NCI-H524 (cell line): ENCODE data around the gene PHAX.
"Not testable (repeated sequence)": the region's sequence is repeated elsewhere in the genome, so short reads cannot be mapped to it uniquely, and the experiment has no call there.

Source experiments
- DNase-seq, 2 experiments: peaks; one replicate each; lab custom pipeline; 2025; lab: John Stamatoyannopoulos, UW

Gene PHAX, protein sequence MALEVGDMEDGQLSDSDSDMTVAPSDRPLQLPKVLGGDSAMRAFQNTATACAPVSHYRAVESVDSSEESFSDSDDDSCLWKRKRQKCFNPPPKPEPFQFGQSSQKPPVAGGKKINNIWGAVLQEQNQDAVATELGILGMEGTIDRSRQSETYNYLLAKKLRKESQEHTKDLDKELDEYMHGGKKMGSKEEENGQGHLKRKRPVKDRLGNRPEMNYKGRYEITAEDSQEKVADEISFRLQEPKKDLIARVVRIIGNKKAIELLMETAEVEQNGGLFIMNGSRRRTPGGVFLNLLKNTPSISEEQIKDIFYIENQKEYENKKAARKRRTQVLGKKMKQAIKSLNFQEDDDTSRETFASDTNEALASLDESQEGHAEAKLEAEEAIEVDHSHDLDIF

DNA sequence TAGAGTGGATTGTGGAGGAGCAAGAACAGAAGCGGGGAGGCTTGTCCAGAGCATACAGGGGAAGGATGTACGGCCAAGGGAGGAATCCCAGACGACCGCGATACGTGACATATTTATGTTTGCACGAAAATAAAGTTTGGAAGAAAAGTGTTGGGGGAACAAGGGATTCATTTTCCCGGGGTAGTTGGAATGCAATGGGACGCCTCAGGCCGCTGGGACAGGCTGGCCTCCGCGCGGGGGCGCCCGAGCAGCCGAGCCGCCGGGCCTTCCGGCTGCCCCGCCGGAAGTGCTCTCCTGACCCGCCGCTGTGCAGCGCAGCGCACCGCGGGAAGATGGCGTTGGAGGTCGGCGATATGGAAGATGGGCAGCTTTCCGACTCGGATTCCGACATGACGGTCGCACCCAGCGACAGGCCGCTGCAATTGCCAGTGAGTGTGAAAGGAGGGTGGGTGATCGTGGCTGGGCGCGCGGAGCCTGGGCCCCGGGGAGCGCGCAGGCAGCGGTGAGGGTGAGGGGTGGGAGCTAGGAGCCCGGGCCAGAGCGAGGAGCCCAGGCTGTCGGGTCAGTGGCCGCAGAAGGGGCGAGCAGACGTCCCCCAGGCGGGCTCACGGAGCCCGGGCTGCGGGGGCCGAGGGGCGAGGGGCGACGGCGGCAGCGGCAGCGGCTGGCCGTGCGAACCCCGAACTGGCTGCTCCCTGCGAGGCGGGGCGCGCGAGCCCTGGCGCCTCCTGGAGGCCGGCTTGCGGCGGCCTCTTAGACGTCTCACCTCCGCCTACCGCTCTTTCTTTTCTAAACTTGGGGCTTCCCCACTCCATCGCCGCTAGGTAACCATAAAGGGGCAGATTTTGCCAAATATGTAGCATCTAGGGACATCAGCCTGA lies at the start of gene PHAX:
Gene PHAX (plus strand): TSS at position 317 of the 881 bp plus-strand sequence. CDS start 16 bp downstream, at position 333.
- peak; percentile 45 to 74 for DNase-seq

DNA sequence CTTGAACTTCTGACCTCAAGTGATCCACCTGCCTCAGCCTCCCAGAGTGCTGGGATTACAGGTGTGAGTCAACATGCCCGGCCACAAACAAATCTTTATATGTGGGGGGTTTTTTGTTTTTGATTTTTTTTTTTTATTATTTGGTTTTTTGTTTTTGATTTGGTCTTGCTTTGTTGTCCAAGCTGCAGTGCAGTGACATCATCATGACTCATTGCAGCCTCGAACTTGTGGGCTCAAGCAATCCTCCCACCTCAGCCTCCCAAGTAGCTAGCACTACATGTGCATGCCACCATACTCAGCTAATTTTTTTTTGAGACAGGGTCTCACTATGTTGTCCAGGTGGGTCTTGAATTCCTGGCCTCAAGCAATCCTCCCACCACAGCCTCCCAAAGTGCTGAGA lies 48.1 kb upstream of the PHAX start:
- DNase-seq, result no peak

DNA sequence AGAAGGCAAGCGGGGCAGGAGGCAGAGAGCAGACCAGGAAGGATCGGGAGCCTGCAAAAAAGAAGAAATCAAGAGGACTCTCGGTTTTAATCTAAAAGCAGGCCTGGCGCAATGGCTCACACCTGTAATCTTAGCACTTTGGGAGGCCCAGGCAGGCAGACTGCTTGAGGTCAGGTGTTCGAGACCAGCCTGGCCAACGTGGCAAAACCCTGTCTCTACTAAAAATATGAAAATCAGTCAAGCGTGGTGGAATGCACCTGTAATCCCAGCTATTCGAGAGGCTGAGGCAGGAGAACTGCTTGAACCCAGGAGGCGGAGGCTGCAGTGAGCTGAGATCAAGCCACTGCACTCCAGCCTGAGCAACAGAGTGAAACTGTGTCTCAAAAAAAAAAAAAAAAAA lies 45.6 kb upstream of the PHAX start:
- DNase-seq, result not testable (repeated sequence)

DNA sequence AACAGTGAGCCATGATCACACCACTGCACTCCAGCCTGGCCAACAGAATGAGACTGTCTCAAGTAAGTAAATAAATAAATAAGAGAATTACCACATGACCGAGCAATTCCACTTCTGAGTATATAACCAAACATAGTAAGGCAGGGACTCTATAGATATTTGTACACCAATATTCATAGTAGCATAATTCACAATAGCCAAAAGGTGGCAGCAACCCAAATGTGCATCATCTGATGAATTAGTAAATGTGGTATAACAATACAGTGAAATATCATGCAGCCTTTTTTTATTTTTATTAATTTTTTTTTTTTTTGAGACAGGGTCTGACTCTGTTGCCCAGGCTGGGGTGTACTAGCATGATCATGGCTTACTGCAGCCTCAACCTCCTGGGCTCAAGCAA lies 38.8 kb upstream of the PHAX start:
- DNase-seq, result no peak

DNA sequence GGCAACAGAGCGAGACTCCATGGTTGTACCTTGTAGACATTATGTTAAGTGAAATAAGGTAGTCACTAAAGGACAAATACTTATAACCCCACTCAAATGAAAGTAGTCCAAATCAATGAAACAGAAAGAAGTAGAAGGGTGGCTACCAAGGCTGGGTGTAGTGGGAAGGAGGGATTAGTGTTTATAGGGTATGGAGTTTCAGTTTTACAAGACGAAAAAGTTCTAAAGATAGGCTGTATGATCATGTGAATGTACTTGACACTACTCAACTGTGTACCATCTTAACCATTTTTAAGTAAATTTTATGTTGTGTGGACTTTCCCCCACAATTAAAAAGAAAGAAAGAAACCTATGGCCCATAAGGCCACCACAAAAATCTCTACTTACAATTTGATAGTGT lies 37.9 kb upstream of the PHAX start:
- DNase-seq, result no peak

DNA sequence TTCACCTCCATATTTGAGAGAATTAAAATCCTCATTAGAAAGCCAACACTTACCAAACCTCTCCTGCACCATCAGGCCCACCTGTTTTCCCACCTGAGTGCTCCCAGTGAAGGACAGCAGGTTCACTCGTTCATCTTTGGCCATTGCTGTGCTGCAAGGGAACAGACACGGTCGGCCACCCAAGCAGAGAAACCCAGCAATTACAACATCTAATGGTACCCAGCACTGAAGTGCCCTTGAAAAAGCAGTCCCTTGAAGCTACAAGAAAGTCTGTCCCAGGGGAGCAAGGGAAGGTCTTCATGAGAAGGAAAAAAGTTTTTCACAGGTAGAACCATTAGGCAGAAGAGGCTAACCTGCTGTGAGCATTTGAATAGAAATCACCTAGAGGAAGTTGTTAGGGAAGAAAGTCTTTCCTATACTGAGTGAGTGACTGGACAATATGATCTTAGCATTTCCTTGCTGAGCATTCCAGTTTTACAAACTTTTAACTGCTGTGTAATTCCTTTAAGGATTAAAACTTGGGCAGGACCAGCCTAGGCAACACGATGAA lies 32.5 kb upstream of the PHAX start:
- DNase-seq, result no peak

DNA sequence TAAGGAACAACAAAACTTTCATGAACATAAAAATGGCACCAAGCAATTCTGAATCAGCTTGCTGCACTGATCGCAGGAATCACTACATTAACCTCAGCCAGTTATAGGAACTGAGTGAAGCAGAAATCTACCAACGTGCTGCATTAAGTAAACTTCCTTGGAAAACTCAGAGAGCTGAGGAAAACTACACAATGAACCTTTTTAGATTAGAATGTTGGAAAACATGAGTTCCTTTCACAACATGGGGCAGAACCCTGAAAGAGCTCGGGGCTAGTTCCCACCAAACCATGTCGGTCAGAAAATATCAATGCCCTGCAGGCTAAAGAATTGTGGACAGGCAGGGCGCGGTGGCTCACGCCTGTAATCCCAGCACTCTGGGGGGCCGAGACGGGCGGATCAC lies 25.1 kb upstream of the PHAX start:
- no peak for DNase-seq

DNA sequence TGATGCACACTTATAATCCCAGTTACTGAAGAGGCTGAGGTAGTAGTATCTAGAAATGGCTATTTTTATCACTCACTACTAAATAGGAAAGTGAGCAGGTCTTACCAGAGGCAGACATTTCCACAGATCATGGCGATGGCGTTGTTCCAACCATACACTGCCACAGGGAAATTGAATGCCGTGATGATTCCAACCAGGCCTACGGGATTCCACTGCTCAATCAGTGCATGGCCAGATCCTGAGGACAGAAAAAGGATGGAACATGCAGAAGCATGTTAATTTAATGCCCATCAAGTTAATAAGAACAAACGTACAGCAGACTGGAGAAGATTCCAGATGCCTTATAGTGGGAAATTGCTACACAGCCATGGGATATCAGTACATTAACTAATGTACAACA lies 23.8 kb upstream of the PHAX start:
- DNase-seq, result no peak

DNA sequence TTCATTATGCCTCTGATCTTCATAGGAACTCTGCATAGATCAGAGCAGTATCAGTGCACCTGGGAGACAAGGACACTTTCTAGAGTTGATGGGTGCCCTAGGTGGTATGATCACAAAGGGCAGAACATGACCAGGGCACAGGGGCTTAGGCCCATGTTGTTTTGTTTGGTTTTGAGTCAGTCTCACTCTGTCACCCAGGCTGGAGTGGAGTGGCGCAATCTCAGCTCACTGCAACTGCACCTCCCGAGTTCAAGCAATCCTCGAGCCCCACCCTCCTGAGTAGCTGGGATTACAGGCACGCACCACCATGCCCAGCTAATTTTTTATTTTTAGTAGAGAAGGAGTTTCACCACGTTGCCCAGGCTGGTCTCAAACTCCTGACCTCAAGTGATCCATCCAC lies 23.3 kb upstream of the PHAX start:
- no peak for DNase-seq

DNA sequence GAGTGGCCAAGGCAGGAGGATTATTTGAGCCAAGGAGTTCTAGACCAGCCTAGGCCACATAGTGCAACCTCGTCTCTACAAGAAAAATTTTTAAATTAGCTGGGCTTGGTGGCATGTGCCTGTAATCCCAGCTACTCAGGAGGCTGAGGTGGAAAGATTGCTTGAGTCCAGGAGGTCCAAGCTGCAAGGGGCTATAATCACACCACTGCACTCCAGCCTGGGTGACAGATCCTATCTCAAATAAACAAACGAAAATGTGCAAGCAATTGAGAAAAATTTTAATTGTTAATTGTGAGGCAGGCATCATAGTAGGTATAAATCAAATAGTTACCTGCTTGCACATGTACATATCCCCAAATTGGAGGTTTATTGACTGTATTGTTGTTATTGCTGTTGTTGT lies 21.0 kb upstream of the PHAX start:
- no peak for DNase-seq

DNA sequence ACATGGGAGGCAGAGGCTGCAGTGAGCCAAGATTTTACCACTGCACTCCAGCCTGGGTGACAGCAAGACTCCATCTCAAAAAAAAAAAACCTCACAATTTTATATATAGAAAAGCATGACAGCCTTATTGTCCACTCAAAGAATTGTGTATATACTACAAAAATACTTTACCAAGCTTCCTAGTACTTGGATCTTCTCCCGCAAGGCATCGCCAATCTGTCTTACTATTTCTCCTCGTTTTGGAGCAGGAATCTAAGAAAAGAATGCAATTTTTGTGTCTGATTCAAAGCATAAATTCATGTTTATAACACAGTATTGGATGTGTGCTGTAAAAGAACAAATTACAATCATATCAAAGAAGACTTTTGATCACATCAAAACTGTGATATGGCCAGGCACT lies 17.0 kb upstream of the PHAX start:
- no peak for DNase-seq

DNA sequence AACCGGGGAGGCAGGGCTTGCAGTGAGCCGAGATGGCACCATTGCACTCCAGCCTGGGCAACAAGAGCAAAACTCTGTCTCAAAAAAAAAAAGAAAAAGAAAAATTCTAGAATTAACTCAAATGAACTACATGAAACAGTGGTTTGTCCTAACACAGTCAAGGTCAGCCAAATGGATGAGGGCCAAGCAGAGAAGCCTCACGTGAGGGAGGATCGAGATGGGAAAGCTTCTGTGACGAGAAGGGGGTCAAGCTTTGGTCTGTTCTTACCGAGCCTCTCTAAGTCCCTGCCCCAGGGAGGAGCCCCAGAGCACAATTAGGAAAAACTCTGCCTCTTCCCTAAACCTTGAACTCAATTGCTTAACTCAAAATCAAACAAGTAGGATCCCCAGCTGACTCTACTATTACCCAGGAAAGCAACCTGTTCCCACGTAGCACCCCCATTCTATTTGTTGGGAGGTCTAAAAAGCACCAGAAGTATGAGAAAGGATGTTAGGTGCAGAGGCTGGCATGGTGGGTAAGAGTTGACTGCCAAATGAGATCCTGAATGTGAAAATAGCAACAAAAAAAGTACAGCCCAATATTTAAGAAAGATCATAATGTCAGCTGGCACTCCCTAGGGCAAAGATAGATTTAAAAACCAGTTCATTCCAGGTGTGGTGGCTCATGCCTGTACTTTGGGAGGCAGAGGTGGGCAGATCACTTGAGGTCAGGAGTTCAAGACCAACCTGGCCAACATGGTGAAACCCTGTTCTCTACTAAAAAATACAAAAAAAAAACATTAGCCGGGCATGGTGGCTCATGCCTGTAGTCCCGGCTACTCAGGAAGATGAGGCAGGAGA lies 13.0 kb upstream of the PHAX start:
- no peak for DNase-seq

DNA sequence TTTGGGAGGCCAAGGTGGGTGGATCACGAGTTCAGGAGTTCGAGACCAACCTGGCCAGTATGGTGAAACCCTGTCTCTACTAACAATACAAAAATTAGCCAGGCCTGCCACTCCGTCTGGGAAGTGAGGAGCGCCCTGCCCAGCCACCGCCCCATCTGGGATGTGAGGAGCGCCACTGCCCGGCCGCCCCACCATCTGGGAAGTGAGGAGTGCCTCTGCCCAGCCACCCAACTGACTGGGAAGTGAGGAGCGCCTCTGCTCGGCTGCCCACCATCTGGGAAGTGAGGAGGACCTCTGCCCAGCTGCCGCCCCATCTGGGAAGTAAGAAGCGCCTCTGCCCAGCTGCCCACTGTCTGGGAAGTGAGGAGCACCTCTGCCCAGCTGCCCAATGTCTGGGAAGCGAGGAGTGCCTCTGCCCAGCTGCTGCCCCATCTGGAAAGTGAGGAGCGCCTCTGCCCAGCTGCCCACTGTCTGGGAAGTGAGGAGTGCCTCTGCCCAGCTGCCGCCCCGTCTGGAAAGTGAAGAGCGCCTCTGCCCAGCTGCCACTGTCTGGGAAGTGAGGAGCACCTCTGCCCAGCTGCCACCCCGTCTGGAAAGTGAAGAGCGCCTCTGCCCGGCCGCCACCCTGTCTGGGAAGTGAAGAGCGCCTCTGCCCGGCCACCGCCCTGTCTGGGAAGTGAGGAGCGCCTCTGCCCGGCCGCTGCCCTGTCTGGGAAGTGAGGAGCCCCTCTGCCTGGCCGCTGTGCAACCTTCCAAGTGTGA lies 11.0 kb upstream of the PHAX start:
- DNase-seq, result peak in 1 of 2 experiments; percentile 7

DNA sequence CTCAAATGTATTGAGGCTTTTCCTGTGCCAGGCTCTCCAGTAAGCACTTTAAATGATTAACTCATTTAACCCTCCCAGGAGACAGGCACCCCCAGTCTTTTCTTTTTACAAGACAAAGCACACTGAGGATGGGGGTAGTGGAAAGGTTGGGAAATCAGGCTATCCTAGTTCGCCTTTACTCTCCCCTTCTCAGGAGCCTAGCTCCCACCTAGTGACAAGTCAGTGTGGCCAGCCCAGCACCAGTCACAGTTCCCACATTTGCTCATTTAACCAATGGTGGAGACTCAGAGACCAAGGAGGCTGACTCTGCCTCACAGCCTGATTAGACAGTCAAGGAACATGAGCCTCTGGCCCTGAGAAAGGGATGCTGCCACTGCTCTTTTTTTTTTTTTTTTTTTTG lies 9.2 kb upstream of the PHAX start:
- DNase-seq, result no peak

DNA sequence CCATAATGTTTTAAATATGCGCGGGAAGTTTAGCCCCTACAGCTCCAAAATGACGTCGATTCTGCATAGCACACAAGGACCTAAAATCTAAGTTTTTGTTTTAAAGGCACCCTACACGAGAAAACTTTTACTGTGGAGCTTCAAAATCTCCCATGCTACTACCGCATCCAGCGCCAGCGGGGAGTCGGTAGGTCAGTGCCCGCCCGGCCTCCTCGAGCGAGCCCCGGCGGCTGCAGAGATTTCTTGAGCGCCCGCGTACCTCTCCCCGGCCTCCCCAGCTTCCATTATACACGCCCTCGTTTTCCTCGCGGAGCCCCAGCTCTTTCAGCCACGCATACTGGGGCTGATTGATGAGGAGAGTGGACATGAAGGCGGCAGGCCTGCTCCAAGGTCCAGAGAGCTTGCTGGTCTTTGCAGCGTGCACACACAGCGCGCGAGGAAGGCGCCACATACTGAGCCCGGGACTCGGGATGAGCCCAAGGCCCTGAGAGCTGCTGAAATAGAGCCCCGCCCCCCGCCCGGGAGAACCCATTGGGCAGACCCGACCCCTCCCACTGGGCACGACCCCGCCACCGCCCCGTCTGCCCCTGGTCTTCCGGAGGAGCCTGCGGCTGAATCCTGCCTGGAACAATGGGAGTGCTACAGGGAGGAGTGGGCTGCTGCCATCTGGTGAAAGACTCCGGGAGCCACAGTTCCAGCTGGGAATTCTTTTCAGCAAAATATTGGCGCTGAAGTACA lies 5.8 kb upstream of the PHAX start, which contains the start of gene ALDH7A1:
Gene ALDH7A1 (minus strand): TSS at position 472 of the 738 bp plus-strand sequence. CDS start 21 bp downstream, at position 451.
- peak; percentile 95 to 98 for DNase-seq

DNA sequence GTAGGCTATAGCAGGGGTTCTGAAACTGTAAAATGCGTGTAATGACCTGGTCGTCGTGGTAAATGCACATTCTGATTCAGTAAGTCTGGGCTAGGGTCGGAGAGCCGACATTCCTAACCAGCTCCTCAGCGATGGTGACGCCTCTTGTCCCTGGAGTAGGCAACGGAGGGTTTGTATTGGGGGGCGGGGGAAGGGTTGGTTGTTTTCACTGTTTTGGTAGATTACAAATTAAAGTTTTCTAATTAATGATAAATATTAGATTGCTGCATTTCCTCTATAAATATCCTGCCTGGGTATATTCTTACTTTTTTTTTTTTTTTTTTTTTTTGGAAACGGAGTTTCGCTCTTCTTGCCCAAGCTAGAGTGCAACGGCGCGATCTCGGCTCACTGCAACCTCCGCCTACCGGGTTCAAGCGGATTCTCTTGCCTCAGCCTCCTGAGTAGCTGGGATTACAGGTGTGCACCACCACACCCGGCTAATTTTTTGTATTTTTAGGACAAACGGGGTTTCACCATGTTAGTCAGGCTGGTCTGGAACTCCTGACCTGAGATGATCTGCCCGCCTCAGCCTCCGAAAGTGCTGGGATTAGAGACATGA lies 5.2 kb upstream of the PHAX start:
- DNase-seq, result no peak

DNA sequence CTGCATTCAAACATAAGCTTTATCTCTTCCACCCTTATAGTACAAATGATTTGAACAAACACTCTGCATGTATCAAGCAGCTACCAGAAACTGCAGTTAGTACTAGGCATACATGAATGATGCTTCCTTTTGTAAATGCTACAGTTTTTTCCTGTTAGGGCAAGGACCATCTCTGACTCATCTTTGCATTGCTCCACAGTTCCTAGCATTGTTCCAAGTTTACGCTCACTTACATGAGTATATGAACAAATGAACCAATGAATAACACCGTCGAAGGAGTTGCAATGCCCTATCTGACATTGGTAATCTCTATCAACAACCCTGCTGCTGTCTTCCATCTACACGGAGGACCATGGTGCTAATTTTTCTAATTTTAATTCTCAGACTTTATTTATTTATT lies 3.6 kb upstream of the PHAX start:
- no peak for DNase-seq

DNA sequence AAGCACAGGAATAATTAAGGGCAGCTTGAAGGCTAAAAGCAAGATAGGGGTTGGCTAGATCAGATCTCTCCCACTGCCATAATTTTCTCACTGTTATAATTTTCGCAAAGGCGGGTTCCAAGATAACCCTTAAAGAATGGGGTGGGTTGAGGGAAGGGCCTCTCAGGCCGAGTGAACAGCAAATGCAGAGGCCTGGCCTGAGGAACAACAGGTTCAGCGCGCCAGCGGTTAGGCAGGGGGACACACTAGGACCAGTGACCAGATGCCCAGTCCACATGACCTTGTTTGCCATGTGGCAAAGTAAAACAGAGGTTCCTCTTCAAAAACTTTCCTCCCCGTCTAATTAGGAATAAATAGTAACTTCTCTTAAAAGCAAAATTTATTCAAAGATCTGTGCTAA lies 1.2 kb upstream of the PHAX start:
- DNase-seq, result no peak

DNA sequence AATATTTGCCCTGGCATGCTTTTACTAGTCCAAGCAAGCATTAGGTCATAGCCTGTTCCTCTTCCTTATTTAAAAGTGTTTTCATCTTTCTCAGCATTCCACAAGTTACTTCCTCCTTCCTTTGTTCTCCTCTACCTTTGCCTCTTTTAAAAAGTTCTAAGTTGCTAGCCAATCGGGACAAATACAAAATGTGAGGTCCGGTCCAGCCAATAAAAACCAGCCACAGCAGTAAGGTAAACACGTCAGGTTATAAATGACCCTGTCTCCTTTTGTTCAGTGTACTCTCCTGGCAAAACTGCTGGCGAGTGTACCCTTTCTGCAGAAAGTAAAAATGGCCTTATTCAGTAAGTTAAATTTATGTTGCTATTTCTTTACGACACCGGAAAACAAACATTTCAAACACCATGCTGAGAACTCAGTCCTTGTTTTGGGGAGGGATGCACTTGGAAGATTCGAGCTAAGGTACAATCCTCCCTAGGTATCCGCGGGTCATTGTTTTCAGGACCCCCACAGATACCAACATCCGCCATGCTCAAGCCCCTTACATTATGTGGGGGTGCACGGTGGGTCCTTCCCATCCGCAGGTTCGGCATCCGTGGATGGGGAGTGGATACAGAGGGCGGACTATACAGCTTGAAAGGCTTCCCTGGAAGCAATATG lies 646 bp upstream of the PHAX start:
- peak in 1 of 2 experiments; percentile 30 for DNase-seq
